ENCODE measurements around the gene TM4SF4. TPM values are rescaled to one million over a fixed set of nuclear protein-coding genes. Genes with fewer than 3 reads are reported as not detected.

Gene TM4SF4
- total RNA-seq, 1 donor from 2014 or later: 0.29 TPM

DNA sequence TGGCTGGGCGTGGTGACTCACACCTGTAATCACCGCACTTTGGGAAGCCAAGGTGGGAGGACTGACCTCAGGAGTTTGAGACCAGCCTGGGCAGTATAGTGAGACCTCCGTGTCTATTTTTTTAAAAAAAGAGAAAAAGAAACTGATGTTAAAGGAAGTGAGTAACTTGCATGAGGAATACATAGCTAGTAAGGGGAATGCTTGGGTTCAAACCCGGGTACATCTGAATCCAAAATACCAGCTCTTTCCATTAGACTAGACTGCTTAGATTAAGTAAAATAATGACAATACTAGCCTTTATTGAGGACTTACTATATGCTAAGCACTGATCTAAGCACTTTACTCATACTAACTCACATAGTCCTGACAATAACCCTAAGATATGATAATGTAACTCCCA, 22.4 kb downstream of the TM4SF4 start:
- DNase-seq (ENCODE audit: low read depth): no peak

DNA sequence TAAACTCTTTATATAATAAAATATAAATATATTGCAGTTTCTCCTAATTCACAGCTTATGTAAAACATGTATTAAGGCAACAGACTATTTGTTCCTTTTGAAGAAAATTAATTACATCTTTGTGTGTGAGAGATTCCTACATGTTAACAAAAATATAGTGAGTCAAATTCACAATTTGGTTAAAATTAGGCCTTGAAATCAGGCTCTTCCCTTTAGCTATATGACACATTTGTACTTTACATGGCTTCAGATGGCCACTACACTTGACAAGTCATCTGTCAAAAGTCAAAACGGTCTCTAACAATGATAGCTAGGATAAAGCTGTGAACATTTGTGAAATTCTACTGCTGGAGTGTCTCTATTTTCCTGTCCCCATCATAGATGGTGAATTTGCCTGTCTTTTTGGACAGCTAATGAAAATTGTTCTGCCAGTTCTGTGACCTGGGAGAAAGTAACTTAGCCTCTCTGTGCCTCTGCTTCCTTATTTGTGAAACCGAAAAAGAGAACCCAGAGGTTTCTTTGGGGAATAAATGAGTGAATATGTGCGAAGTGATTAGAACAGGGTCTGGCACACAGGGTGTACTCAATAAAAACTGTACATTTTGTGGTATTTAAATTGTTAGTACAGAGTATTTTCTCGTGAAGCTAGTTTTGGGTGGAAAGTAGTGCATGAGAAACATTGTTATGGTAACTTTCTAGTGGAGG, 23.6 kb downstream of the TM4SF4 start:
- no peak overlapping the region for H3K4me3 ChIP-seq (ENCODE audit: low read depth, low read length)
- DNase-seq (ENCODE audit: low read depth): no peak
- TF ChIP-seq, protein P1, sequence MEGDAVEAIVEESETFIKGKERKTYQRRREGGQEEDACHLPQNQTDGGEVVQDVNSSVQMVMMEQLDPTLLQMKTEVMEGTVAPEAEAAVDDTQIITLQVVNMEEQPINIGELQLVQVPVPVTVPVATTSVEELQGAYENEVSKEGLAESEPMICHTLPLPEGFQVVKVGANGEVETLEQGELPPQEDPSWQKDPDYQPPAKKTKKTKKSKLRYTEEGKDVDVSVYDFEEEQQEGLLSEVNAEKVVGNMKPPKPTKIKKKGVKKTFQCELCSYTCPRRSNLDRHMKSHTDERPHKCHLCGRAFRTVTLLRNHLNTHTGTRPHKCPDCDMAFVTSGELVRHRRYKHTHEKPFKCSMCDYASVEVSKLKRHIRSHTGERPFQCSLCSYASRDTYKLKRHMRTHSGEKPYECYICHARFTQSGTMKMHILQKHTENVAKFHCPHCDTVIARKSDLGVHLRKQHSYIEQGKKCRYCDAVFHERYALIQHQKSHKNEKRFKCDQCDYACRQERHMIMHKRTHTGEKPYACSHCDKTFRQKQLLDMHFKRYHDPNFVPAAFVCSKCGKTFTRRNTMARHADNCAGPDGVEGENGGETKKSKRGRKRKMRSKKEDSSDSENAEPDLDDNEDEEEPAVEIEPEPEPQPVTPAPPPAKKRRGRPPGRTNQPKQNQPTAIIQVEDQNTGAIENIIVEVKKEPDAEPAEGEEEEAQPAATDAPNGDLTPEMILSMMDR (conservative IDR thresholded peaks at IDR 0.05; ENCODE audit: low read depth, low read length): no peak

More for the DNA sequence above, 22.4 kb downstream of the TM4SF4 start:
- TF ChIP-seq, protein P1 (conservative IDR thresholded peaks at IDR 0.05; ENCODE audit: low read depth, low read length): no peak
- no peak overlapping the region for H3K4me3 ChIP-seq (ENCODE audit: low read depth, low read length)

DNA sequence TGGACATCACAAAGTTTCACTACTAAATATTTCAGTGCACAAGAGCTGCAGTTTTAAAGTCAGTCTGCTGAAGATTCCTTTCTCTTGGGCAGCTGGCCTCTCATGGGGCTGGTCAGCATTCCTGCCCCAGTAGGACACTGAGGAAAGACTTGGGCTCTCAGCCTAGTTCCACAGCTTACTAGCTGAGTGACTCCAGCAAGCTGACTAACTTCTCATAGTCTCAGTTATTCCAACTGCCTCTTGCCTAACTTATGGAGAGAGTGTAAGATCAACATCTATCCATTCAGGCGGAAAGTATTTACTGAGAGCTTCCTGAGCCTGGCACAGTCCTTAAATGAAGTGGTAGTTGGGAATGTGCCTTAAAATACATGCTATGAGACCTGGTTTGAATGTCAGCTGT, 27.0 kb downstream of the TM4SF4 start:
- H3K4me3 ChIP-seq (ENCODE audit: low read depth, low read length): no peak overlapping the region
- peak; percentile 96 for DNase-seq (ENCODE audit: low read depth)
- TF ChIP-seq, protein P1 (conservative IDR thresholded peaks at IDR 0.05; ENCODE audit: low read depth, low read length): no peak

DNA sequence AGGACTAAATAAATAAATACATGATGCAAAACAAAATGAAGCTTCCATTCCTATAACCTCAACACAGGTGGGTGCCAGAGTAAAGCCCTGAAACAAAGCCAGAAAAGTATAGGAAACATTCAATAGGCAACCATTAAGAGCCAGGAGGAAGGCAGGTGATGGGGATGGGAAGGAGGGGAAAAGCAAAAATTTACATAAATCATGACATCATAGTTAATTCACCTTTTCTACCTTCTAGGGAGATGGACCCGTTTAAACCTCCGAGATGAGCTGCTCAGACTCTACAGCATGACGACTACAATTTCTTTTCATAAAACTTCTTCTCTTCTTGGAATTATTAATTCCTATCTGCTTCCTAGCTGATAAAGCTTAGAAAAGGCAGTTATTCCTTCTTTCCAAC, 27.9 kb downstream of the TM4SF4 start:
- DNase-seq (ENCODE audit: low read depth): no peak
- TF ChIP-seq, protein P1 (conservative IDR thresholded peaks at IDR 0.05; ENCODE audit: low read depth, low read length): no peak
- no peak overlapping the region for H3K4me3 ChIP-seq (ENCODE audit: low read depth, low read length)

DNA sequence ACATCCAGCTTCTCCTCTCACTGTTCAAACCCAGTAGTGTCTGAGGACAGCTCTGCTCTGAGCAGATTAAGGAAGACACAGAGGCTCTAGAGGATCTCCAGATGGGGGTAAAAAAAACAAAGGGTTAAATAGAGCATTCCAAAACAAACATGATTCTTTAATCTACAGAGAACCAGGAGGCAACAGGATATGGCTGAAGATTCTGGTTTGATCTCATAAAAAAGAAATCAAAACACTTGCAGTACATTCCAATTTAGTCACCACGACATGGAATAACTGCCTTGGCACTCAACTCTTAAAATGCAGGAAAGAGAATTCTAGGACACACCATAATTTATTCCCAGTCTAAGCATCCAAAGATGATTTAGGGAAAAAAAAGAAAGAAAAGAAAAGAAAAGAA, 32.0 kb downstream of the TM4SF4 start:
- DNase-seq (ENCODE audit: low read depth): no peak
- TF ChIP-seq, protein P1 (conservative IDR thresholded peaks at IDR 0.05; ENCODE audit: low read depth, low read length): no peak
- H3K4me3 ChIP-seq (ENCODE audit: low read depth, low read length): no peak overlapping the region

GRCh38 chr3:149506965-149507364, 32.5 kb downstream of the TM4SF4 start:
- TF ChIP-seq, protein P1 (conservative IDR thresholded peaks at IDR 0.05; ENCODE audit: low read depth, low read length): no peak
- H3K4me3 ChIP-seq (ENCODE audit: low read depth, low read length): no peak overlapping the region
- no peak for DNase-seq (ENCODE audit: low read depth)

Data from epithelial cell of proximal tubule (primary cell).